GM20000 (cell line): ENCODE results near the gene MPC2.

Source experiments
- DNase-seq: peaks from one replicate; pipeline ENCODE4 v3.0.0; 2012; ENCODE audit warnings: low spot score
- CTCF ChIP-seq: IDR thresholded peaks from 2 replicates; pipeline ENCODE4 v1.5.1; 2012; ENCODE audit warnings: mild to moderate bottlenecking, control low read depth; ENCODE audit errors: extremely low read depth, missing control alignments

Gene MPC2

GRCh38 chr1:167947733-167948132, 10.9 kb upstream of the MPC2 start:
- no peak for TF ChIP-seq CTCF
- DNase-seq = no peak

GRCh38 chr1:167943541-167943940, 6.7 kb upstream of the MPC2 start:
- no peak for DNase-seq
- no peak for TF ChIP-seq CTCF

- DNase-seq = no peak
- no peak for TF ChIP-seq CTCF
Measured at GRCh38 chr1:167940264-167940663, 3.4 kb upstream of the MPC2 start.

- TF ChIP-seq CTCF = no peak
- DNase-seq = no peak
Measured at GRCh38 chr1:167938080-167938636, 1.3 kb upstream of the MPC2 start.

GRCh38 chr1:167937709-167938010, 788 bp upstream of the MPC2 start:
- TF ChIP-seq CTCF = no peak
- no peak for DNase-seq

- DNase-seq = peak; percentile 97
- TF ChIP-seq CTCF = no peak
Measured at GRCh38 chr1:167936068-167936929, 573 bp downstream of the MPC2 start, which contains the start of gene DCAF6. DCAF6 (plus strand) TSS chr1:167936683; CDS start chr1:167936912, 229 bp downstream.

- peak; percentile 35 for DNase-seq
- no peak for TF ChIP-seq CTCF
Measured at GRCh38 chr1:167935216-167936067, 1.4 kb downstream of the MPC2 start.
